GM06990 (cell line): Measurements from ENCODE around the gene LDLRAD4.

Experiments
- DNase-seq: peaks from one replicate; pipeline ENCODE4 v3.0.0-alpha.2; 2011; ENCODE audit not compliant: insufficient read length; ENCODE audit errors: extremely low read depth
- H3K27me3 ChIP-seq: replicated peaks from 2 replicates; pipeline ENCODE4 v1.6.0; 2011; ENCODE audit warnings: low read length; ENCODE audit not compliant: control insufficient read depth, insufficient read depth
- H3K36me3 ChIP-seq: 2 replicates; pipeline ENCODE4 v1.5.1; 2011; ENCODE audit warnings: low read length; ENCODE audit not compliant: control insufficient read depth, insufficient read depth
- H3K4me3 ChIP-seq: replicated peaks from 2 replicates; pipeline ENCODE4 v1.5.1; 2011; ENCODE audit warnings: low read depth, mild to moderate bottlenecking, control low read depth, low read length
- CTCF ChIP-seq: IDR thresholded peaks from 2 replicates; pipeline ENCODE4 v1.5.1; 2011; ENCODE audit warnings: low read length, control low read depth, mild to moderate bottlenecking, inconsistent platforms; ENCODE audit not compliant: insufficient read depth, poor library complexity, severe bottlenecking

Gene LDLRAD4

GRCh38 chr18:13696961-13697360 is 478.4 kb downstream of the LDLRAD4 start:
- no peak for DNase-seq
- no peak overlapping the region for H3K4me3 ChIP-seq
- TF ChIP-seq CTCF, result no peak
- no peaks in the 10 kb centered on the region for H3K27me3 ChIP-seq
- no peaks in the 10 kb centered on the region for H3K36me3 ChIP-seq

- no peak for TF ChIP-seq CTCF
Measured at GRCh38 chr18:13700153-13700552, 481.6 kb downstream of the LDLRAD4 start.

More at GRCh38 chr18:13700153-13700552, 481.6 kb downstream of the LDLRAD4 start:
- Histone ChIP-seq H3K27me3 (no peaks in the 10 kb centered on the region), H3K4me3 (no peak overlapping the region), H3K36me3 (no peaks in the 10 kb centered on the region; the same call in 1 of the 2 replicates)
- no peak for DNase-seq
